HepG2 (cell line): ENCODE results near the gene POU2F1. TPM values are rescaled to one million over a fixed set of nuclear protein-coding genes. Genes with fewer than 3 reads are reported as not detected.

Source experiments
- ATAC-seq: fragments of 200-7000 bp; cut with Tn5 transposase; 3 replicates; pipeline ENCODE4 v1.9.1; 2020; ENCODE audit warnings: mild to moderate bottlenecking, moderate library complexity
- BruUV-seq: library from RNA; stranded (reverse); fragments of 400-500 nt; replicated peaks from 2 replicates; lab custom pipeline; 2021; lab: Mats Ljungman, UMichigan
- CTCF ChIA-PET: fragments of 300-600 bp; formaldehyde crosslinking; extraction: SDS; loops from one replicate; lab custom pipeline; 2021; ENCODE audit warnings: low total read pairs, inconsistent platforms, low intra/inter-chr PET ratio; lab: Yijun Ruan, JAX
- POLR2A ChIA-PET: fragments of 350-600 bp; sonication (Branson Sonifier 250); formaldehyde crosslinking; loops from one replicate; lab custom pipeline; 2020; ENCODE audit warnings: antibody characterized with exemption, inconsistent platforms; lab: Yijun Ruan, JAX
- DNase-seq: peaks from one replicate; pipeline ENCODE4 v3.0.0-alpha.2; 2015; ENCODE audit warnings: low spot score
- FAIRE-seq: peaks from 3 replicates; lab custom pipeline; 2011; peaks lifted over from hg19 to GRCh38; lab: Jason Lieb, UNC
- H2AFZ ChIP-seq: one replicate; pipeline ENCODE4 v1.6.1; 2011; ENCODE audit warnings: low read length, inconsistent platforms
- H3K27ac ChIP-seq: fragments of 300-600 bp; 3 replicates; pipeline ENCODE4 v1.8.0; 2011; ENCODE audit warnings: mixed run types, mild to moderate bottlenecking, mixed read lengths, low read length, inconsistent platforms; ENCODE audit not compliant: insufficient read depth; ENCODE audit errors: extremely low read length
- H3K27me3 ChIP-seq, 2 experiments: fragments of 200-600 bp in 1 of 2; 2 replicates in 1 of 2; 3 replicates in 1 of 2; pipeline versions ENCODE4 v1.6.0 to v1.8.0; 2011; ENCODE audit warnings: low read length in 2 of 2, mild to moderate bottlenecking in 2 of 2, moderate library complexity in 2 of 2, inconsistent platforms in 1 of 2; ENCODE audit not compliant: insufficient read depth in 2 of 2, control insufficient read depth in 1 of 2
- H3K36me3 ChIP-seq, 2 experiments: fragments of 200-600 bp in 1 of 2; replicated peaks in 1 of 2; 2 replicates in 1 of 2; 3 replicates in 1 of 2; pipeline versions ENCODE4 v1.5.1 to v1.8.0; 2011; ENCODE audit warnings: low read length in 2 of 2, inconsistent platforms in 1 of 2; ENCODE audit not compliant: insufficient read depth in 2 of 2, control insufficient read depth in 1 of 2
- H3K4me1 ChIP-seq: 2 replicates; pipeline ENCODE4 v1.5.1; 2012; ENCODE audit warnings: low read length, inconsistent platforms; ENCODE audit not compliant: insufficient read depth
- H3K4me2 ChIP-seq: 2 replicates; pipeline ENCODE4 v1.6.0; 2011; ENCODE audit warnings: low read depth, low read length, inconsistent platforms
- H3K4me3 ChIP-seq, 3 experiments: fragments of 200-600 bp in 1 of 3; sonication (generic), shearing (Covaris generic) in 1 of 3; replicated peaks in 1 of 3; 2 replicates each; pipeline ENCODE4 v1.5.1; 2011 to 2016; ENCODE audit warnings: low read length in 3 of 3, inconsistent platforms in 2 of 3, low read depth in 2 of 3, mild to moderate bottlenecking in 2 of 3, control low read depth in 1 of 3, mixed read lengths in 1 of 3; ENCODE audit not compliant: insufficient read depth in 1 of 3
- H3K79me2 ChIP-seq: one replicate; pipeline ENCODE4 v1.6.1; 2011; ENCODE audit warnings: low read length, inconsistent platforms; ENCODE audit not compliant: insufficient read depth
- H3K9ac ChIP-seq: 2 replicates; pipeline ENCODE4 v1.6.0; 2011; ENCODE audit warnings: mild to moderate bottlenecking, low read depth, low read length, inconsistent platforms; ENCODE audit not compliant: insufficient read depth
- H3K9me3 ChIP-seq: 2 replicates; pipeline ENCODE4 v1.5.1; 2012; ENCODE audit warnings: mild to moderate bottlenecking, low read length
- H4K20me1 ChIP-seq: 2 replicates; pipeline ENCODE4 v1.6.0; 2011; ENCODE audit warnings: inconsistent platforms, mild to moderate bottlenecking, low read length, moderate library complexity; ENCODE audit not compliant: insufficient read depth
- ATF1 ChIP-seq: IDR thresholded peaks from 2 replicates; pipeline ENCODE4 v1.6.1; 2016; ENCODE audit warnings: mild to moderate bottlenecking, control low read depth
- ATF6 ChIP-seq: sonication (generic); formaldehyde crosslinking; conservative IDR thresholded peaks from 2 replicates; pipeline ENCODE4 v1.4.0; 2020; ENCODE audit warnings: missing genetic modification reagents
- IRF2 ChIP-seq: IDR thresholded peaks from 2 replicates; pipeline ENCODE4 v1.6.1; 2018; ENCODE audit warnings: missing genetic modification reagents, missing compliant biosample characterization
- KDM1A ChIP-seq: IDR thresholded peaks from 2 replicates; pipeline ENCODE4 v1.6.1; 2016; ENCODE audit warnings: missing compliant biosample characterization
- RAD21 ChIP-seq: fragments of 450-650 bp; formaldehyde crosslinking; IDR thresholded peaks from 2 replicates; pipeline ENCODE4 v1.5.0; 2020; ENCODE audit warnings: mild to moderate bottlenecking
- REST ChIP-seq, 2 experiments: IDR thresholded peaks; 2 replicates each; pipeline ENCODE4 v1.6.1; 2011 to 2012; ENCODE audit warnings: low read length in 2 of 2, borderline replicate concordance in 1 of 2, low read depth in 1 of 2, mild to moderate bottlenecking in 1 of 2, moderate library complexity in 1 of 2
- SAP130 ChIP-seq: IDR thresholded peaks from 2 replicates; pipeline ENCODE4 v1.6.1; 2016; ENCODE audit warnings: low read depth
- SMYD3 ChIP-seq: sonication (generic); formaldehyde crosslinking; IDR thresholded peaks from 2 replicates; pipeline ENCODE4 v1.8.1; 2023; ENCODE audit warnings: mild to moderate bottlenecking, missing genetic modification reagents
- STAG1 ChIP-seq: sonication (generic); formaldehyde crosslinking; IDR thresholded peaks from 2 replicates; pipeline ENCODE4 v1.4.0; 2020; ENCODE audit warnings: missing genetic modification reagents
- TP53 ChIP-seq: sonication (generic); formaldehyde crosslinking; conservative IDR thresholded peaks from 2 replicates; pipeline ENCODE4 v1.4.0; 2020; ENCODE audit warnings: missing genetic modification reagents
- ZMAT3 ChIP-seq: sonication (generic); formaldehyde crosslinking; conservative IDR thresholded peaks from 2 replicates; pipeline ENCODE4 v1.7.0; 2021; ENCODE audit warnings: missing genetic modification reagents
- ZNF224 ChIP-seq: sonication (generic); formaldehyde crosslinking; IDR thresholded peaks from 2 replicates; pipeline ENCODE4 v1.5.0; 2020; ENCODE audit warnings: mild to moderate bottlenecking, missing genetic modification reagents
- ZNF326 ChIP-seq: sonication (generic); formaldehyde crosslinking; IDR thresholded peaks from 2 replicates; pipeline ENCODE4 v1.4.0; 2020; ENCODE audit warnings: missing genetic modification reagents, borderline replicate concordance
- ZNF34 ChIP-seq: sonication (generic); formaldehyde crosslinking; IDR thresholded peaks from 2 replicates; pipeline ENCODE4 v1.4.0; 2020; ENCODE audit warnings: mild to moderate bottlenecking, missing genetic modification reagents, borderline replicate concordance
- ZNF687 ChIP-seq: sonication (generic); formaldehyde crosslinking; IDR thresholded peaks from 2 replicates; pipeline ENCODE4 v1.5.1; 2020; ENCODE audit warnings: mild to moderate bottlenecking, missing genetic modification reagents, moderate library complexity
- ZNF891 ChIP-seq: sonication (generic); formaldehyde crosslinking; IDR thresholded peaks from 2 replicates; pipeline ENCODE4 v1.5.0; 2020; ENCODE audit warnings: mild to moderate bottlenecking, missing genetic modification reagents
- WGBS: methylation state at CpG from one replicate; pipeline ENCODE4 v1.1.6; 2017; ENCODE audit warnings: low lambda C conversion rate; 5-methylcytosine and 5-hydroxymethylcytosine counted together
- in situ Hi-C: cut with HindIII; loops from 2 replicates; pipeline ENCODE4 v1.10.0; 2017; ENCODE audit warnings: low pct_unique_long_range_greater_than_20kb; ENCODE audit not compliant: extremely low pct_ligation_motif_present
- intact Hi-C: fragments of 100-400 bp; cut with micrococcal nuclease; formaldehyde crosslinking; loops from one replicate; pipeline ENCODE4 v1.10.0; 2022; ENCODE audit not compliant: unreplicated experiment
- polyA plus RNA-seq, 8 experiments: library from polyadenylated mRNA; depleted of rRNA in 3 of 8; stranded (reverse) in 7 of 8; unstranded in 1 of 8; fragments of >200 nt; fragmentation: Illumina TruSeq in 4 of 8; extraction: Trizol in 4 of 8; gene quantifications; 2 replicates each; pipeline versions ENCODE4 v1.2.1 to v1.2.3, GENCODE V29; 2011 to 2016; ENCODE audit warnings: low read depth in 4 of 8, missing spikeins in 1 of 8, mixed read lengths in 1 of 8; ENCODE audit not compliant: insufficient read depth in 1 of 8
- total RNA-seq, 5 experiments: library from RNA; depleted of rRNA; stranded (reverse); fragments of >200 nt; fragmentation: Illumina TruSeq; extraction: Trizol; gene quantifications; 2 replicates each; pipeline ENCODE4 v1.2.3, GENCODE V29; 2016; ENCODE audit warnings: low read depth in 1 of 5

POU2F1 gene
- total and polyA plus RNA-seq, 2 of the 13 experiments (the other 11 are each of a cell fraction or from before 2014, with no cell fraction given), result 10.2 to 13.0 TPM

GRCh38 chr1:167431261-167431908, 210.7 kb downstream of the POU2F1 start:
- in situ Hi-C loops, result no loop called here
- no TSS peak for BruUV-seq
- CTCF ChIA-PET, result no interaction called here
- no peak for TF ChIP-seq ZMAT3
- TF ChIP-seq ATF6 (CRISPR knock-in tag), result no peak
- no peak for TF ChIP-seq SMYD3 (CRISPR knock-in tag)
- TF ChIP-seq KDM1A (CRISPR knock-in tag), result no peak
- no peak for TF ChIP-seq TP53 (CRISPR knock-in tag)
- TF ChIP-seq IRF2, result no peak
- no peak for TF ChIP-seq ZNF224 (CRISPR knock-in tag)
- 0 out of 2 replicates have a peak, but pooled peaks have one; percentile 18 for TF ChIP-seq SAP130
- TF ChIP-seq ATF1 (CRISPR knock-in tag), result no peak
- TF ChIP-seq RAD21 (CRISPR knock-in tag), result 0 out of 2 replicates have a peak, but pooled peaks have one; percentile 18
- no peak for TF ChIP-seq ZNF326
- no peak for TF ChIP-seq ZNF34 (CRISPR knock-in tag)
- TF ChIP-seq ZNF687 (CRISPR knock-in tag), result peak; percentile 49
- TF ChIP-seq REST (IDR thresholded peaks at IDR 0.05; ENCODE audit: borderline replicate concordance in 1 of 2, low read depth in 1 of 2, low read length in 2 of 2), result no peak
- TF ChIP-seq ZNF891 (CRISPR knock-in tag), result no peak
- TF ChIP-seq STAG1 (CRISPR knock-in tag), result 0 out of 2 replicates have a peak, but pooled peaks have one; percentile 5

More at GRCh38 chr1:167431261-167431908, 210.7 kb downstream of the POU2F1 start:
- intact Hi-C loops, result no loop called here
- DNase-seq (peak; percentile 47), FAIRE-seq (no peak), ATAC-seq (peak; percentile 86)
- H2AFZ ChIP-seq, result no peak overlapping the region
- peak overlapping the region in 1 of 3 experiments; percentile 19; a peak in 1 of 6 replicates for H3K4me3 ChIP-seq
- peaks cover 1 to 14% of the 10 kb centered on the region in 2 experiments; a peak in 3 of 5 replicates for H3K27me3 ChIP-seq
- no peak overlapping the region for H3K27ac ChIP-seq
- 0 out of 2 replicates have a peak overlapping the region, but pooled peaks have one; percentile 1 for H3K9ac ChIP-seq
- H4K20me1 ChIP-seq, result no peaks in the 10 kb centered on the region
- H3K4me1 ChIP-seq, result peaks cover 21% of the 10 kb centered on the region
- H3K36me3 ChIP-seq, result no peaks in the 10 kb centered on the region
- H3K4me2 ChIP-seq, result peak overlapping the region; percentile 34
- no peaks in the 10 kb centered on the region for H3K9me3 ChIP-seq
- no peaks in the 10 kb centered on the region for H3K79me2 ChIP-seq
- 17% methylated on average over 13 of the region's 14 CpGs for WGBS
- POLR2A ChIA-PET, result no interaction called here
